ENCODE data around the gene PDGFRB.

- TF ChIP-seq CTCF (IDR thresholded peaks at IDR 0.05) (no peak), POLR2A (IDR thresholded peaks at IDR 0.05) (no peak)
Observed at GRCh38 chr5:150160448-150161081, 4.9 kb upstream of the PDGFRB start.
